HCT116 (cell line): ENCODE measurements around the gene PFN2. TPM values are rescaled to one million over a fixed set of nuclear protein-coding genes. Genes with fewer than 3 reads are reported as not detected.
"Not testable (repeated sequence)": the region's sequence is repeated elsewhere in the genome, so short reads cannot be mapped to it uniquely, and the experiment has no call there.

Source experiments
- ATAC-seq: fragments of 200-7000 bp; cut with Tn5 transposase; 2 replicates; pipeline ENCODE4 v1.9.1; 2020; ENCODE audit warnings: mild to moderate bottlenecking, moderate library complexity
- BruUV-seq: library from RNA; stranded (reverse); fragments of 400-500 nt; replicated peaks from 2 replicates; lab custom pipeline; 2021; lab: Mats Ljungman, UMichigan
- CTCF ChIA-PET: fragments of 300-600 bp; sonication (Branson Sonifier 250); formaldehyde crosslinking; loops from one replicate; lab custom pipeline; 2021; ENCODE audit warnings: antibody characterized with exemption; lab: Charles Lee
- POLR2A ChIA-PET: fragments of 300-600, 350-600 bp; sonication (Branson Sonifier 250); formaldehyde crosslinking; loops from one replicate; lab custom pipeline; 2021; ENCODE audit warnings: antibody characterized with exemption; lab: Charles Lee
- RAD21 ChIA-PET, 2 experiments: fragments of 300-600 bp; sonication (Branson Sonifier 250); formaldehyde crosslinking; loops; one replicate each; lab custom pipeline; 2023; ENCODE audit warnings: low total read pairs in 2 of 2; ENCODE audit not compliant: uncharacterized antibody in 2 of 2, unreplicated experiment in 2 of 2, low non-redundant PET in 1 of 2; lab: Charles Lee
- DNase-seq: peaks from one replicate; pipeline ENCODE4 v3.0.0-alpha.2; 2010; ENCODE audit warnings: low read depth, low spot score
- H2AFZ ChIP-seq: fragments of 200-600 bp; shearing (Covaris generic), sonication (generic); 2 replicates; pipeline ENCODE4 v1.6.1; 2017; ENCODE audit warnings: low read depth, mixed run types, mixed read lengths, antibody characterized with exemption, low read length; ENCODE audit not compliant: poor library complexity, severe bottlenecking
- H3K27ac ChIP-seq: 2 replicates; pipeline ENCODE4 v1.5.1; 2012; ENCODE audit warnings: low read depth, low read length
- H3K27me3 ChIP-seq: fragments of 200-600 bp; sonication (generic); 2 replicates; pipeline ENCODE4 v1.6.1; 2016; ENCODE audit warnings: mixed run types, low read length, mixed read lengths; ENCODE audit not compliant: insufficient read depth
- H3K36me3 ChIP-seq, 2 experiments: fragments of 200-500 bp in 1 of 2; fragments of 200-600 bp in 1 of 2; sonication (Bioruptor generic) in 1 of 2; sonication (generic) in 1 of 2; 2 replicates each; pipeline versions ENCODE4 v1.5.1 to v1.6.1; 2014 to 2016; ENCODE audit warnings: low read length in 2 of 2, inconsistent platforms in 1 of 2, mixed read lengths in 1 of 2, mixed run types in 1 of 2; ENCODE audit not compliant: insufficient read depth in 2 of 2, control insufficient read depth in 1 of 2
- H3K4me1 ChIP-seq, 2 experiments: fragments of 200-600 bp in 1 of 2; sonication (generic) in 1 of 2; 2 replicates each; pipeline versions ENCODE4 v1.5.1 to v1.6.1; 2012 to 2017; ENCODE audit warnings: low read length in 2 of 2, inconsistent platforms in 1 of 2, mild to moderate bottlenecking in 1 of 2, mixed read lengths in 1 of 2, mixed run types in 1 of 2, moderate library complexity in 1 of 2; ENCODE audit not compliant: insufficient read depth in 2 of 2, control insufficient read depth in 1 of 2
- H3K4me2 ChIP-seq: fragments of 200-600 bp; sonication (generic); 2 replicates; pipeline ENCODE4 v1.6.1; 2017; ENCODE audit warnings: mixed run types, low read length, mixed read lengths
- H3K4me3 ChIP-seq, 2 experiments: fragments of 200-600 bp in 1 of 2; sonication (generic) in 1 of 2; replicated peaks in 1 of 2; 2 replicates each; pipeline ENCODE4 v1.5.1; 2011 to 2016; ENCODE audit warnings: low read length in 2 of 2, control low read depth in 1 of 2, low read depth in 1 of 2, mild to moderate bottlenecking in 1 of 2, mixed read lengths in 1 of 2, mixed run types in 1 of 2
- H3K79me2 ChIP-seq: fragments of 200-600 bp; sonication (generic); 2 replicates; pipeline ENCODE4 v1.6.1; 2017; ENCODE audit warnings: mild to moderate bottlenecking, mixed run types, low read length, moderate library complexity, mixed read lengths; ENCODE audit not compliant: insufficient read depth
- H3K9ac ChIP-seq: fragments of 200-600 bp; sonication (generic); 2 replicates; pipeline ENCODE4 v1.6.1; 2016; ENCODE audit warnings: low read length, mixed read lengths
- H3K9me2 ChIP-seq: fragments of 200-600 bp; sonication (generic), shearing (Covaris generic); 2 replicates; pipeline ENCODE4 v1.6.1; 2017; ENCODE audit warnings: mixed run types, mild to moderate bottlenecking, moderate library complexity; ENCODE audit not compliant: insufficient read depth
- H3K9me3 ChIP-seq, 2 experiments: fragments of 200-500 bp in 1 of 2; fragments of 200-600 bp in 1 of 2; sonication (Bioruptor generic) in 1 of 2; sonication (generic) in 1 of 2; 2 replicates each; pipeline ENCODE4 v1.6.1; 2014 to 2017; ENCODE audit warnings: low read length in 2 of 2, mixed read lengths in 2 of 2, inconsistent platforms in 1 of 2, low read depth in 1 of 2, mild to moderate bottlenecking in 1 of 2, mixed run types in 1 of 2, moderate library complexity in 1 of 2; ENCODE audit not compliant: control insufficient read depth in 1 of 2, insufficient read depth in 1 of 2
- H4K20me1 ChIP-seq: fragments of 200-600 bp; sonication (generic), shearing (Covaris generic); 2 replicates; pipeline ENCODE4 v1.6.1; 2017; ENCODE audit warnings: mixed run types, mild to moderate bottlenecking, moderate library complexity; ENCODE audit not compliant: insufficient read depth
- CBX3 ChIP-seq: IDR thresholded peaks from 2 replicates; pipeline ENCODE4 v1.6.1; 2012; ENCODE audit warnings: low read depth
- CEBPB ChIP-seq: IDR thresholded peaks from 2 replicates; pipeline ENCODE4 v1.6.1; 2012; ENCODE audit warnings: low read depth
- ELF1 ChIP-seq: IDR thresholded peaks from 2 replicates; pipeline ENCODE4 v1.6.1; 2012; ENCODE audit warnings: low read depth, borderline replicate concordance
- EZH2phosphoT487 ChIP-seq: fragments of 200-600 bp; IDR thresholded peaks from 2 replicates; pipeline ENCODE4 v1.6.1; 2018; ENCODE audit warnings: antibody characterized with exemption, borderline replicate concordance
- FOSL1 ChIP-seq: IDR thresholded peaks from 2 replicates; pipeline ENCODE4 v1.6.1; 2012; ENCODE audit warnings: low read depth
- JUND ChIP-seq: IDR thresholded peaks from 2 replicates; pipeline ENCODE4 v1.6.1; 2012
- POLR2A ChIP-seq: IDR thresholded peaks from 2 replicates; pipeline ENCODE4 v1.7.0; 2011; ENCODE audit warnings: borderline replicate concordance; ENCODE audit not compliant: insufficient read depth, insufficient read length; ENCODE audit errors: extremely low read depth
- POLR2AphosphoS5 ChIP-seq: IDR thresholded peaks from 2 replicates; pipeline ENCODE4 v1.6.1; 2011; ENCODE audit warnings: mild to moderate bottlenecking, low read depth, low read length, moderate library complexity
- RAD21 ChIP-seq: IDR thresholded peaks from 2 replicates; pipeline ENCODE4 v1.6.1; 2012; ENCODE audit warnings: low read depth, mild to moderate bottlenecking
- SIN3A ChIP-seq: IDR thresholded peaks from 2 replicates; pipeline ENCODE4 v1.6.1; 2012; ENCODE audit warnings: low read depth
- SP1 ChIP-seq: IDR thresholded peaks from 2 replicates; pipeline ENCODE4 v1.6.1; 2012; ENCODE audit warnings: low read depth
- SRF ChIP-seq: IDR thresholded peaks from 2 replicates; pipeline ENCODE4 v1.6.1; 2012; ENCODE audit warnings: low read depth
- TCF7L2 ChIP-seq: IDR thresholded peaks from 2 replicates; pipeline ENCODE4 v1.7.0; 2011; ENCODE audit warnings: borderline replicate concordance, inconsistent platforms; ENCODE audit not compliant: insufficient read depth, insufficient read length; ENCODE audit errors: extremely low read depth
- YY1 ChIP-seq: IDR thresholded peaks from 2 replicates; pipeline ENCODE4 v1.6.1; 2011; ENCODE audit warnings: low read length, low read depth, moderate library complexity, mild to moderate bottlenecking; ENCODE audit not compliant: insufficient replicate concordance; ENCODE audit errors: extremely low read depth
- ZFX ChIP-seq: fragments of 450-650 bp; IDR thresholded peaks from 2 replicates; pipeline ENCODE4 v1.6.1; 2017
- ZNF274 ChIP-seq: fragments of 200-500 bp; sonication (Bioruptor generic); IDR thresholded peaks from 2 replicates; pipeline ENCODE4 v1.6.1; 2014; ENCODE audit warnings: mild to moderate bottlenecking, low read depth, low read length, inconsistent platforms
- intact Hi-C: fragments of 100-400 bp; cut with micrococcal nuclease; formaldehyde crosslinking; loops from 2 replicates; pipeline ENCODE4 v1.10.0; 2022
- total RNA-seq: library from RNA; stranded (reverse); gene quantifications from one replicate; pipeline ENCODE4 v1.2.1, GENCODE V29; 2021; ENCODE audit not compliant: unreplicated experiment
- TF ChIP-seq, protein P1 (sequence below): IDR thresholded peaks from 2 replicates; pipeline ENCODE4 v1.6.1; 2012
- TF ChIP-seq, protein P2 (sequence below): IDR thresholded peaks from 2 replicates; pipeline ENCODE4 v1.6.1; 2012
- TF ChIP-seq, protein P3 (sequence below), 3 experiments: fragments of 200-600 bp in 1 of 3; sonication (generic) in 1 of 3; IDR thresholded peaks in 2 of 3; conservative IDR thresholded peaks in 1 of 3; 2 replicates each; pipeline ENCODE4 v1.5.1; 2012 to 2017; ENCODE audit warnings: low read depth in 2 of 3, low read length in 2 of 3, antibody characterized with exemption in 1 of 3, borderline replicate concordance in 1 of 3, control low read depth in 1 of 3, mild to moderate bottlenecking in 1 of 3, mixed read lengths in 1 of 3, mixed run types in 1 of 3, moderate library complexity in 1 of 3; ENCODE audit not compliant: insufficient read depth in 1 of 3
- TF ChIP-seq, protein P4 (sequence below): IDR thresholded peaks from 2 replicates; pipeline ENCODE4 v1.6.1; 2011; ENCODE audit warnings: mild to moderate bottlenecking, low read length, moderate library complexity; ENCODE audit not compliant: insufficient replicate concordance; ENCODE audit errors: extremely low read depth

Gene PFN2
- total RNA-seq, 1 experiment from 2014 or later, result 131 TPM

DNA sequence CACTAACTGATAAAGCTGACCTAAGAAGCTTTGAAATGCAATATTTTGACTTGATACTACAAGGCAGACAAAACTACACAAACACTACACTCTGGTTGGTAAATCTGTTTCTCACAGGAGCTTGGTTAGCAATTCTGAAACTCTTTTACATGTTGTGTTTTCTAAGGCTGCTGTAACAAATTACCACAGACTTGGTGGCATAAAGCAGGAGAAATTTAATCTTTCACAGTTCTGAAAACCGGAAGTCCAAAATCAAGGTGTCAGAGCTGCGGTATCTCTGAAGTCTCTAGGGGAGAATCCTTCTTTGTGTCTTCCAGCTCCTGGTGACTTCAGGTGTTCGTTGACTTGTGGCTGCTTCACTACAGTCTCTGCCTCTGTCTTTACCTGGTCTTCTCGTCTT, 12.9 kb upstream of the PFN2 start:
- Histone ChIP-seq H3K9me2 (no peaks in the 10 kb centered on the region), H3K36me3 (no peaks in the 10 kb centered on the region), H3K9me3 (no peaks in the 10 kb centered on the region), H3K27me3 (no peaks in the 10 kb centered on the region), H3K79me2 (no peaks in the 10 kb centered on the region), H3K27ac (no peak overlapping the region), H2AFZ (no peak overlapping the region), H3K9ac (no peak overlapping the region), H3K4me1 (no peaks in the 10 kb centered on the region), H4K20me1 (no peaks in the 10 kb centered on the region), H3K4me2 (no peak overlapping the region), H3K4me3 (no peak overlapping the region)
- RAD21 ChIA-PET, result no interaction called here
- BruUV-seq, result no TSS peak
- CTCF ChIA-PET, result no interaction called here
- no peak for ATAC-seq
- POLR2A ChIA-PET, result no interaction called here
- TF ChIP-seq SIN3A (no peak), POLR2A (no peak), FOSL1 (no peak), POLR2AphosphoS5 (no peak), TCF7L2 (no peak), ZNF274 (no peak), RAD21 (no peak), YY1 (no peak), EZH2phosphoT487 (no peak), JUND (no peak), ELF1 (no peak), ZFX (no peak), CEBPB (no peak), SP1 (no peak), CBX3 (no peak), SRF (no peak)
- TF ChIP-seq, protein P1, sequence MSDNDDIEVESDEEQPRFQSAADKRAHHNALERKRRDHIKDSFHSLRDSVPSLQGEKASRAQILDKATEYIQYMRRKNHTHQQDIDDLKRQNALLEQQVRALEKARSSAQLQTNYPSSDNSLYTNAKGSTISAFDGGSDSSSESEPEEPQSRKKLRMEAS, result no peak
- TF ChIP-seq, protein P2, sequence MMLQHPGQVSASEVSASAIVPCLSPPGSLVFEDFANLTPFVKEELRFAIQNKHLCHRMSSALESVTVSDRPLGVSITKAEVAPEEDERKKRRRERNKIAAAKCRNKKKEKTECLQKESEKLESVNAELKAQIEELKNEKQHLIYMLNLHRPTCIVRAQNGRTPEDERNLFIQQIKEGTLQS, result no peak
- TF ChIP-seq, protein P3, sequence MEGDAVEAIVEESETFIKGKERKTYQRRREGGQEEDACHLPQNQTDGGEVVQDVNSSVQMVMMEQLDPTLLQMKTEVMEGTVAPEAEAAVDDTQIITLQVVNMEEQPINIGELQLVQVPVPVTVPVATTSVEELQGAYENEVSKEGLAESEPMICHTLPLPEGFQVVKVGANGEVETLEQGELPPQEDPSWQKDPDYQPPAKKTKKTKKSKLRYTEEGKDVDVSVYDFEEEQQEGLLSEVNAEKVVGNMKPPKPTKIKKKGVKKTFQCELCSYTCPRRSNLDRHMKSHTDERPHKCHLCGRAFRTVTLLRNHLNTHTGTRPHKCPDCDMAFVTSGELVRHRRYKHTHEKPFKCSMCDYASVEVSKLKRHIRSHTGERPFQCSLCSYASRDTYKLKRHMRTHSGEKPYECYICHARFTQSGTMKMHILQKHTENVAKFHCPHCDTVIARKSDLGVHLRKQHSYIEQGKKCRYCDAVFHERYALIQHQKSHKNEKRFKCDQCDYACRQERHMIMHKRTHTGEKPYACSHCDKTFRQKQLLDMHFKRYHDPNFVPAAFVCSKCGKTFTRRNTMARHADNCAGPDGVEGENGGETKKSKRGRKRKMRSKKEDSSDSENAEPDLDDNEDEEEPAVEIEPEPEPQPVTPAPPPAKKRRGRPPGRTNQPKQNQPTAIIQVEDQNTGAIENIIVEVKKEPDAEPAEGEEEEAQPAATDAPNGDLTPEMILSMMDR (IDR thresholded peaks at IDR 0.05 in 2 of 3, conservative IDR thresholded peaks at IDR 0.05 in 1 of 3; ENCODE audit: borderline replicate concordance in 1 of 3, insufficient read depth in 1 of 3, low read depth in 2 of 3, low read length in 2 of 3), result no peak
- TF ChIP-seq, protein P4, sequence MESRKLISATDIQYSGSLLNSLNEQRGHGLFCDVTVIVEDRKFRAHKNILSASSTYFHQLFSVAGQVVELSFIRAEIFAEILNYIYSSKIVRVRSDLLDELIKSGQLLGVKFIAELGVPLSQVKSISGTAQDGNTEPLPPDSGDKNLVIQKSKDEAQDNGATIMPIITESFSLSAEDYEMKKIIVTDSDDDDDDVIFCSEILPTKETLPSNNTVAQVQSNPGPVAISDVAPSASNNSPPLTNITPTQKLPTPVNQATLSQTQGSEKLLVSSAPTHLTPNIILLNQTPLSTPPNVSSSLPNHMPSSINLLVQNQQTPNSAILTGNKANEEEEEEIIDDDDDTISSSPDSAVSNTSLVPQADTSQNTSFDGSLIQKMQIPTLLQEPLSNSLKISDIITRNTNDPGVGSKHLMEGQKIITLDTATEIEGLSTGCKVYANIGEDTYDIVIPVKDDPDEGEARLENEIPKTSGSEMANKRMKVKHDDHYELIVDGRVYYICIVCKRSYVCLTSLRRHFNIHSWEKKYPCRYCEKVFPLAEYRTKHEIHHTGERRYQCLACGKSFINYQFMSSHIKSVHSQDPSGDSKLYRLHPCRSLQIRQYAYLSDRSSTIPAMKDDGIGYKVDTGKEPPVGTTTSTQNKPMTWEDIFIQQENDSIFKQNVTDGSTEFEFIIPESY, result no peak
- intact Hi-C loops, result no loop called here
- DNase-seq, result no peak

DNA sequence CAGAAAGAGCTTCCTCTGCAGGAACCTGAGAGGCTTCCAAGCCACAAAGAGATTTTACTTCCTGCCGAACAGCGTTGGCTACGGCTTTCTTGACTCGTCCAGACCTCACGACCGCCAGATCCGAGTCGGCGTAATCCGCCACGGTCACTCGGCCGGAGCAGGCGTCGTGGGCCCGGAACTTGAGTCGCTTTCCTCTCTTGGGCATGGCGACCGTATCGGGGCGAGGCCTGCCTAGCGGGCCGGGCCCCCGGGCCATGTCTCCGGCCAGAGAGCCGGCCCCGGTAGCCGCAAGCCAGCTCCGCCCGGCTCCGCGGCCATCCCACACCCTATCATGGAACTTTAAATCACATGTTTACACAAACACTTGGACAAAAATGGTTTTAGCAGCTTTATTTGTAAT, 12.4 kb upstream of the PFN2 start:
- H2AFZ ChIP-seq, H3K9ac ChIP-seq, H3K4me3 ChIP-seq, H3K4me2 ChIP-seq, CTCF ChIA-PET, H3K27ac ChIP-seq, intact Hi-C loops, POLR2A ChIA-PET, H3K36me3 ChIP-seq, H3K9me2 ChIP-seq, BruUV-seq, H3K9me3 ChIP-seq, DNase-seq, H3K4me1 ChIP-seq, H3K79me2 ChIP-seq, ATAC-seq, H3K27me3 ChIP-seq, H4K20me1 ChIP-seq, RAD21 ChIA-PET: not testable (repeated sequence)
